ENCODE measurements around the gene IFFO2. TPM values are rescaled to one million over a fixed set of nuclear protein-coding genes. Genes with fewer than 3 reads are reported as not detected.

Gene IFFO2
- total and polyA plus RNA-seq, 2 of the 8 experiments (the other 6 are each of a cell fraction or from before 2014, with no cell fraction given): 6.6 to 10.4 TPM

GRCh38 chr1:18989896-18990295, 33.4 kb upstream of the IFFO2 start:
- no peaks in the 10 kb centered on the region; the same call in 1 of the 2 replicates for H3K23me2 ChIP-seq (ENCODE audit: low read depth, low read length)
- H4K5ac ChIP-seq (ENCODE audit: insufficient read length, low read depth, low read length): no peak overlapping the region
- no peak overlapping the region for H2AFZ ChIP-seq (ENCODE audit: low read length)
- H3K79me1 ChIP-seq (ENCODE audit: low read depth, low read length): no peaks in the 10 kb centered on the region
- no peak overlapping the region for H3K18ac ChIP-seq (ENCODE audit: extremely low read depth, low read length)
- whole genome bisulfite sequencing, 2 experiments (ENCODE audit: extremely low coverage in 1 of 2, insufficient coverage in 1 of 2, insufficient read length in 1 of 2, insufficient replicate concordance in 2 of 2, low coverage in 1 of 2, low lambda C conversion rate in 2 of 2, missing lambda C conversion rate in 1 of 2): 91% methylated on average over 9 of the region's 9 CpGs; no CpG with 5 or more reads in 1 of the 2 experiments
- no peak for FAIRE-seq
- no peaks in the 10 kb centered on the region for H3K79me2 ChIP-seq (ENCODE audit: control insufficient read depth in 1 of 2, insufficient read depth in 2 of 2, low read length in 2 of 2)
- H3K4me2 ChIP-seq (ENCODE audit: insufficient read depth in 1 of 2, low read depth in 2 of 2, low read length in 2 of 2): no peak overlapping the region
- H2BK120ac ChIP-seq (replicated peaks; ENCODE audit: low read depth, low read length): no peak overlapping the region
- no peaks in the 10 kb centered on the region for H3K36me3 ChIP-seq (ENCODE audit: control insufficient read depth in 2 of 4, insufficient read depth in 4 of 4, low read length in 3 of 4)
- DNase-seq (ENCODE audit: low read depth in 1 of 2, low spot score in 2 of 2): no peak
- H3K14ac ChIP-seq (ENCODE audit: insufficient read length): no peak overlapping the region
- no peak overlapping the region for H2BK12ac ChIP-seq (ENCODE audit: low read depth, low read length)
- H2BK15ac ChIP-seq (ENCODE audit: low read length): no peak overlapping the region
- CTCF ChIA-PET (ENCODE audit: partially characterized antibody): interaction anchor here (0.9 to 2.0 kb wide), 3 partner anchors 15 to 83 kb away, joined by 3 to 5 read pairs (median 5); no protein-coding TSS in a partner anchor
- no peak overlapping the region for H2BK20ac ChIP-seq (ENCODE audit: low read length)
- no peak overlapping the region for H3K56ac ChIP-seq (replicated peaks; ENCODE audit: insufficient read length, low read depth, low read length)
- no peaks in the 10 kb centered on the region for H3K27me3 ChIP-seq (replicated peaks in 1 of 4; ENCODE audit: control insufficient read depth in 3 of 4, extremely low read depth in 1 of 4, insufficient read depth in 3 of 4, low read length in 3 of 4)
- no peak overlapping the region for H3K4me3 ChIP-seq (ENCODE audit: extremely low read depth in 1 of 4, insufficient read depth in 2 of 4, low read depth in 3 of 4, low read length in 4 of 4)
- H2BK5ac ChIP-seq (ENCODE audit: low read depth, low read length): no peak overlapping the region
- H3K23ac ChIP-seq (ENCODE audit: insufficient read length): no peak overlapping the region
- no peaks in the 10 kb centered on the region for H3K9me3 ChIP-seq (ENCODE audit: insufficient read depth in 2 of 2, low read depth in 1 of 2, low read length in 1 of 2)
- H4K20me1 ChIP-seq (replicated peaks in 1 of 2; ENCODE audit: control insufficient read depth in 1 of 2, insufficient read depth in 2 of 2, low read length in 2 of 2): no peaks in the 10 kb centered on the region
- no peak overlapping the region for H4K91ac ChIP-seq (replicated peaks; ENCODE audit: insufficient read length, low read length)
- no peak overlapping the region for H3K27ac ChIP-seq (ENCODE audit: low read depth, low read length)
- no peak overlapping the region for H3K4ac ChIP-seq (replicated peaks; ENCODE audit: insufficient read length, low read depth, low read length)
- H2AK5ac ChIP-seq (ENCODE audit: low read depth, low read length): 0 out of 2 replicates have a peak overlapping the region, but pooled peaks have one; percentile 17
- H4K8ac ChIP-seq (ENCODE audit: extremely low read depth, insufficient read depth, low read length): no peak overlapping the region
- H3K9ac ChIP-seq (replicated peaks in 1 of 4; ENCODE audit: extremely low read depth in 1 of 4, low read depth in 3 of 4, low read length in 3 of 4): no peak overlapping the region
- POLR2A ChIA-PET (ENCODE audit: partially characterized antibody): interaction anchor here (1.6 kb wide), 1 partner anchor 33 kb away, joined by 3 read pairs; no protein-coding TSS in a partner anchor
- peaks cover 0 to 11% (median 2%) of the 10 kb centered on the region in 4 experiments; a peak in 2 of 7 replicates for H3K4me1 ChIP-seq (replicated peaks in 1 of 4; ENCODE audit: control insufficient read depth in 3 of 4, insufficient read depth in 4 of 4, low read length in 3 of 4)
- TF ChIP-seq NANOG (IDR thresholded peaks at IDR 0.05; ENCODE audit: insufficient read depth, low read depth, low read length, poor library complexity, severe bottlenecking) (no peak), SUZ12 (IDR thresholded peaks at IDR 0.05; ENCODE audit: low read length) (no peak), BRCA1 (IDR thresholded peaks at IDR 0.05; ENCODE audit: low read depth, low read length) (no peak), POLR2AphosphoS5 (IDR thresholded peaks at IDR 0.05; ENCODE audit: low read depth, low read length) (no peak), SIX5 (IDR thresholded peaks at IDR 0.05; ENCODE audit: low read depth, low read length) (no peak), RNF2 (IDR thresholded peaks at IDR 0.05; ENCODE audit: borderline replicate concordance, low read depth, low read length, missing control alignments, poor library complexity, severe bottlenecking) (no peak), SAP30 (IDR thresholded peaks at IDR 0.05; ENCODE audit: insufficient read depth, insufficient replicate concordance, low read length) (no peak), SP2 (IDR thresholded peaks at IDR 0.05; ENCODE audit: low read length) (no peak), BACH1 (IDR thresholded peaks at IDR 0.05; ENCODE audit: low read length) (no peak), CEBPB (IDR thresholded peaks at IDR 0.05; ENCODE audit: low read depth, low read length) (no peak)
